ENCODE results near the gene MINAR1.

Gene MINAR1

GRCh38 chr15:79406210-79406609 is 25.9 kb upstream of the MINAR1 start:
- Histone ChIP-seq H3K27me3 (ENCODE audit: insufficient read depth, low read length, poor library complexity, severe bottlenecking) (no peaks in the 10 kb centered on the region), H4K20me1 (ENCODE audit: insufficient read depth, low read length, poor library complexity, severe bottlenecking) (no peaks in the 10 kb centered on the region), H3K9ac (ENCODE audit: low read depth, low read length, poor library complexity, severe bottlenecking) (no peak overlapping the region), H3K79me2 (ENCODE audit: insufficient read depth, low read length) (no peaks in the 10 kb centered on the region), H3K9me3 (ENCODE audit: insufficient read depth, low read depth, low read length) (no peaks in the 10 kb centered on the region), H3K4me1 (ENCODE audit: insufficient read depth, low read length, poor library complexity, severe bottlenecking) (peaks cover 2% of the 10 kb centered on the region), H3K9me2 (replicated peaks; ENCODE audit: low read depth, low read length) (no peaks in the 10 kb centered on the region), H2AFZ (ENCODE audit: low read length) (no peak overlapping the region), H3K36me3 (ENCODE audit: insufficient read depth, low read length) (no peaks in the 10 kb centered on the region), H3K4me2 (ENCODE audit: low read depth, low read length, poor library complexity, severe bottlenecking) (no peak overlapping the region), H3K4me3 (ENCODE audit: low read length, poor library complexity, severe bottlenecking) (no peak overlapping the region), H3F3A (ENCODE audit: low read depth) (no peaks in the 10 kb centered on the region)
- TF ChIP-seq EZH2phosphoT487 (IDR thresholded peaks at IDR 0.05; ENCODE audit: borderline replicate concordance) (no peak), CTCF (conservative IDR thresholded peaks at IDR 0.05; ENCODE audit: low read length) (no peak)

- no peaks in the 10 kb centered on the region for H3K27me3 ChIP-seq (ENCODE audit: insufficient read depth, low read length, poor library complexity, severe bottlenecking)
- peaks cover 13% of the 10 kb centered on the region for H3K4me1 ChIP-seq (ENCODE audit: insufficient read depth, low read length, poor library complexity, severe bottlenecking)
- no peak for TF ChIP-seq CTCF (conservative IDR thresholded peaks at IDR 0.05; ENCODE audit: low read length)
- TF ChIP-seq EZH2phosphoT487 (IDR thresholded peaks at IDR 0.05; ENCODE audit: borderline replicate concordance): no peak
- H3K9me2 ChIP-seq (replicated peaks; ENCODE audit: low read depth, low read length): no peaks in the 10 kb centered on the region
- H3K4me2 ChIP-seq (ENCODE audit: low read depth, low read length, poor library complexity, severe bottlenecking): no peak overlapping the region
- no peak overlapping the region for H3K9ac ChIP-seq (ENCODE audit: low read depth, low read length, poor library complexity, severe bottlenecking)
- no peaks in the 10 kb centered on the region for H3K36me3 ChIP-seq (ENCODE audit: insufficient read depth, low read length)
- no peaks in the 10 kb centered on the region for H3K79me2 ChIP-seq (ENCODE audit: insufficient read depth, low read length)
- H3K4me3 ChIP-seq (ENCODE audit: low read length, poor library complexity, severe bottlenecking): no peak overlapping the region
- no peaks in the 10 kb centered on the region for H3K9me3 ChIP-seq (ENCODE audit: insufficient read depth, low read depth, low read length)
- no peak overlapping the region for H2AFZ ChIP-seq (ENCODE audit: low read length)
- H3F3A ChIP-seq (ENCODE audit: low read depth): no peaks in the 10 kb centered on the region
- H4K20me1 ChIP-seq (ENCODE audit: insufficient read depth, low read length, poor library complexity, severe bottlenecking): no peaks in the 10 kb centered on the region
These were observed 24.1 kb upstream of the MINAR1 start for GRCh38 chr15:79408041-79408440.

- Histone ChIP-seq H3K79me2 (ENCODE audit: insufficient read depth, low read length) (no peaks in the 10 kb centered on the region), H3K9me2 (replicated peaks; ENCODE audit: low read depth, low read length) (no peaks in the 10 kb centered on the region), H3K27me3 (ENCODE audit: insufficient read depth, low read length, poor library complexity, severe bottlenecking) (no peaks in the 10 kb centered on the region), H3K4me1 (ENCODE audit: insufficient read depth, low read length, poor library complexity, severe bottlenecking) (peaks cover 13% of the 10 kb centered on the region), H3K36me3 (ENCODE audit: insufficient read depth, low read length) (no peaks in the 10 kb centered on the region), H3K4me3 (ENCODE audit: low read length, poor library complexity, severe bottlenecking) (no peak overlapping the region), H4K20me1 (ENCODE audit: insufficient read depth, low read length, poor library complexity, severe bottlenecking) (no peaks in the 10 kb centered on the region), H3K9me3 (ENCODE audit: insufficient read depth, low read depth, low read length) (no peaks in the 10 kb centered on the region), H3K9ac (ENCODE audit: low read depth, low read length, poor library complexity, severe bottlenecking) (no peak overlapping the region), H3F3A (ENCODE audit: low read depth) (no peaks in the 10 kb centered on the region), H2AFZ (ENCODE audit: low read length) (no peak overlapping the region), H3K4me2 (ENCODE audit: low read depth, low read length, poor library complexity, severe bottlenecking) (no peak overlapping the region)
- TF ChIP-seq EZH2phosphoT487 (IDR thresholded peaks at IDR 0.05; ENCODE audit: borderline replicate concordance) (no peak), CTCF (conservative IDR thresholded peaks at IDR 0.05; ENCODE audit: low read length) (no peak)
These were observed 21.9 kb upstream of the MINAR1 start for GRCh38 chr15:79410237-79410636.
